K562 (cell line): Measurements from ENCODE around the gene NES. TPM values are rescaled to one million over a fixed set of nuclear protein-coding genes. Genes with fewer than 3 reads are reported as not detected.

Source experiments
- EHMT2 ChIP-seq: fragments of 450-650 bp; IDR thresholded peaks from 2 replicates; pipeline ENCODE4 v1.6.1; 2018; ENCODE audit warnings: antibody characterized with exemption
- FOXA3 ChIP-seq, 2 experiments: fragments of 450-650 bp in 1 of 2; sonication (generic) in 1 of 2; formaldehyde crosslinking; IDR thresholded peaks in 1 of 2; conservative IDR thresholded peaks in 1 of 2; 2 replicates each; pipeline versions ENCODE4 v1.4.0 to v1.8.0; 2020 to 2022; ENCODE audit warnings: mild to moderate bottlenecking in 2 of 2, missing genetic modification reagents in 1 of 2
- FOXM1 ChIP-seq, 2 experiments: fragments of 450-650 bp in 1 of 2; sonication (generic) in 1 of 2; formaldehyde crosslinking in 1 of 2; IDR thresholded peaks; 2 replicates each; pipeline versions ENCODE4 v1.6.1 to v1.9.0; 2017 to 2022; ENCODE audit warnings: low read depth in 2 of 2, mild to moderate bottlenecking in 2 of 2, missing genetic modification reagents in 1 of 2, moderate library complexity in 1 of 2
- GMEB1 ChIP-seq: fragments of 250-450 bp; sonication (Bioruptor Pico); IDR thresholded peaks from 2 replicates; pipeline ENCODE4 v1.4.0; 2020; ENCODE audit warnings: mild to moderate bottlenecking
- HMG20A ChIP-seq: fragments of 450-650 bp; formaldehyde crosslinking; conservative IDR thresholded peaks from 2 replicates; pipeline ENCODE4 v1.4.0; 2020; ENCODE audit warnings: mild to moderate bottlenecking, mixed read lengths
- MAFG ChIP-seq: fragments of 450-650 bp; conservative IDR thresholded peaks from 2 replicates; pipeline ENCODE4 v1.6.1; 2016; ENCODE audit warnings: missing genetic modification characterization, missing compliant biosample characterization
- MBD2 ChIP-seq: sonication (generic); IDR thresholded peaks from 2 replicates; pipeline ENCODE4 v1.6.1; 2016; ENCODE audit warnings: low read depth, borderline replicate concordance
- MTA1 ChIP-seq: fragments of 450-650 bp; IDR thresholded peaks from 2 replicates; pipeline ENCODE4 v1.6.1; 2017; ENCODE audit warnings: borderline replicate concordance
- POLR2B ChIP-seq: fragments of 450-650 bp; IDR thresholded peaks from 2 replicates; pipeline ENCODE4 v1.6.1; 2018; ENCODE audit warnings: low read depth; ENCODE audit not compliant: partially characterized antibody
- RB1 ChIP-seq: fragments of 450-650 bp; IDR thresholded peaks from 2 replicates; pipeline ENCODE4 v1.6.1; 2017; ENCODE audit warnings: low read depth, mild to moderate bottlenecking
- SIN3A ChIP-seq, 2 experiments: fragments of 150-350 bp in 1 of 2; IDR thresholded peaks; 2 replicates each; pipeline ENCODE4 v1.6.1; 2011 to 2016; ENCODE audit warnings: borderline replicate concordance in 2 of 2, low read depth in 2 of 2, low read length in 2 of 2, mild to moderate bottlenecking in 2 of 2, moderate library complexity in 2 of 2; ENCODE audit not compliant: control insufficient read depth in 1 of 2
- SMAD2 ChIP-seq: fragments of 150-350 bp; IDR thresholded peaks from 2 replicates; pipeline ENCODE4 v1.6.1; 2014; ENCODE audit warnings: low read depth, mild to moderate bottlenecking, low read length
- SUPT5H ChIP-seq: fragments of 450-650 bp; IDR thresholded peaks from 2 replicates; pipeline ENCODE4 v1.6.1; 2016
- TBP ChIP-seq: optimal IDR thresholded peaks from 2 replicates; pipeline ENCODE3; 2011; ENCODE audit warnings: low read depth, low read length, improper control_type of control experiment
- ZBTB2 ChIP-seq: fragments of 450-650 bp; IDR thresholded peaks from 2 replicates; pipeline ENCODE4 v1.6.1; 2016; ENCODE audit warnings: antibody characterized with exemption
- ZBTB8A ChIP-seq: fragments of 450-650 bp; IDR thresholded peaks from 2 replicates; pipeline ENCODE4 v1.6.1; 2018; ENCODE audit warnings: mild to moderate bottlenecking, moderate library complexity; ENCODE audit not compliant: partially characterized antibody
- ZNF316 ChIP-seq: fragments of 450-650 bp; IDR thresholded peaks from 2 replicates; pipeline ENCODE4 v1.6.1; 2016
- ZNF431 ChIP-seq: sonication (generic); formaldehyde crosslinking; IDR thresholded peaks from 2 replicates; pipeline ENCODE4 v1.8.0; 2022; ENCODE audit warnings: mild to moderate bottlenecking, missing genetic modification reagents
- polyA plus RNA-seq, 8 experiments: library from polyadenylated mRNA; depleted of rRNA in 4 of 8; stranded (reverse) in 5 of 8; unstranded in 3 of 8; fragments of >200 nt; fragmentation: Nextera tagmentation in 2 of 8; fragmentation: Illumina TruSeq in 1 of 8; extraction: Ambion mirVana in 2 of 8; extraction: Trizol in 1 of 8; gene quantifications; 2 replicates each; pipeline versions ENCODE4 v1.2.1 to v1.2.3, GENCODE V29; 2011 to 2014; ENCODE audit warnings: inconsistent platforms in 1 of 8, missing spikeins in 1 of 8
- total RNA-seq, 7 experiments: library from RNA; depleted of rRNA in 6 of 7; stranded (reverse); fragments of >200 nt in 6 of 7; fragmentation: Illumina TruSeq in 2 of 7; extraction: Trizol in 2 of 7; gene quantifications; 2 replicates each; pipeline versions ENCODE4 v1.2.1 to v1.2.3, GENCODE V29; 2011 to 2021; ENCODE audit warnings: low replicate concordance in 1 of 7
- TF ChIP-seq, protein P1 (sequence below): fragments of 450-650 bp; formaldehyde crosslinking; IDR thresholded peaks from 2 replicates; pipeline ENCODE4 v1.4.0; 2020; ENCODE audit warnings: mild to moderate bottlenecking, moderate library complexity
- TF ChIP-seq, protein P2 (sequence below), 2 experiments: IDR thresholded peaks; 2 replicates each; pipeline ENCODE4 v1.6.1; 2011; ENCODE audit warnings: borderline replicate concordance in 1 of 2, control low read depth in 1 of 2, low read depth in 1 of 2, low read length in 1 of 2, mild to moderate bottlenecking in 1 of 2, mixed read lengths in 1 of 2, moderate library complexity in 1 of 2; ENCODE audit not compliant: insufficient read depth in 1 of 2, insufficient read length in 1 of 2, poor library complexity in 1 of 2, severe bottlenecking in 1 of 2; ENCODE audit errors: extremely low read depth in 1 of 2

Gene NES
- total and polyA plus RNA-seq, 9 of the 15 experiments (the other 6 are each of a cell fraction or from before 2014, with no cell fraction given) = 0.10 to 8.6 (median 4.2) TPM

GRCh38 chr1:156692925-156693847 is 16.0 kb upstream of the NES start (continued):
- TF ChIP-seq ZBTB8A (no peak), TBP (peak; percentile 47), MAFG (no peak), SUPT5H (peak; percentile 74; the same call in 1 of the 2 replicates), MTA1 (peak; percentile 78), GMEB1 (CRISPR knock-in tag) (no peak), ZBTB2 (peak; percentile 78; the same call in 1 of the 2 replicates), SMAD2 (no peak), FOXA3 (CRISPR knock-in tag; conservative IDR thresholded peaks at IDR 0.05 in 1 of 2, IDR thresholded peaks at IDR 0.05 in 1 of 2) (no peak), ZNF431 (peak; percentile 50; the same call in 1 of the 2 replicates), SIN3A (IDR thresholded peaks at IDR 0.05; ENCODE audit: borderline replicate concordance in 2 of 2, control insufficient read depth in 1 of 2, low read depth in 2 of 2, low read length in 2 of 2) (0 out of 4 replicates have a peak, but pooled peaks of 1 of the 2 experiments have one; percentile 39), ZNF316 (peak; percentile 34; the same call in 1 of the 2 replicates), EHMT2 (no peak; the same call in 1 of the 2 replicates), HMG20A (CRISPR knock-in tag) (no peak), POLR2B (peak; percentile 89), FOXM1 (IDR thresholded peaks at IDR 0.05; ENCODE audit: low read depth) (no peak), FOXM1 (CRISPR knock-in tag; IDR thresholded peaks at IDR 0.05; ENCODE audit: low read depth) (0 out of 2 replicates have a peak, but pooled peaks have one; percentile 49), MBD2 (peak; percentile 26; the same call in 1 of the 2 replicates), RB1 (0 out of 2 replicates have a peak, but pooled peaks have one; percentile 17)
- TF ChIP-seq, protein P1, sequence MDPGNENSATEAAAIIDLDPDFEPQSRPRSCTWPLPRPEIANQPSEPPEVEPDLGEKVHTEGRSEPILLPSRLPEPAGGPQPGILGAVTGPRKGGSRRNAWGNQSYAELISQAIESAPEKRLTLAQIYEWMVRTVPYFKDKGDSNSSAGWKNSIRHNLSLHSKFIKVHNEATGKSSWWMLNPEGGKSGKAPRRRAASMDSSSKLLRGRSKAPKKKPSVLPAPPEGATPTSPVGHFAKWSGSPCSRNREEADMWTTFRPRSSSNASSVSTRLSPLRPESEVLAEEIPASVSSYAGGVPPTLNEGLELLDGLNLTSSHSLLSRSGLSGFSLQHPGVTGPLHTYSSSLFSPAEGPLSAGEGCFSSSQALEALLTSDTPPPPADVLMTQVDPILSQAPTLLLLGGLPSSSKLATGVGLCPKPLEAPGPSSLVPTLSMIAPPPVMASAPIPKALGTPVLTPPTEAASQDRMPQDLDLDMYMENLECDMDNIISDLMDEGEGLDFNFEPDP (CRISPR knock-in tag) = no peak
- TF ChIP-seq, protein P2, sequence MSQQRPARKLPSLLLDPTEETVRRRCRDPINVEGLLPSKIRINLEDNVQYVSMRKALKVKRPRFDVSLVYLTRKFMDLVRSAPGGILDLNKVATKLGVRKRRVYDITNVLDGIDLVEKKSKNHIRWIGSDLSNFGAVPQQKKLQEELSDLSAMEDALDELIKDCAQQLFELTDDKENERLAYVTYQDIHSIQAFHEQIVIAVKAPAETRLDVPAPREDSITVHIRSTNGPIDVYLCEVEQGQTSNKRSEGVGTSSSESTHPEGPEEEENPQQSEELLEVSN (IDR thresholded peaks at IDR 0.05; ENCODE audit: borderline replicate concordance in 1 of 2, extremely low read depth in 1 of 2, insufficient read depth in 1 of 2, insufficient read length in 1 of 2, low read depth in 1 of 2, low read length in 1 of 2, poor library complexity in 1 of 2, severe bottlenecking in 1 of 2) = peak in 1 of 2 experiments; percentile 55
